LoVo (cell line): ENCODE measurements around the gene PTGR2.
"Not testable (repeated sequence)": the region's sequence is repeated elsewhere in the genome, so short reads cannot be mapped to it uniquely, and the experiment has no call there.

Experiments used
- DNase-seq: peaks from one replicate; pipeline ENCODE4 v3.0.0-alpha.2; 2016; ENCODE audit warnings: low spot score

Gene PTGR2

DNA sequence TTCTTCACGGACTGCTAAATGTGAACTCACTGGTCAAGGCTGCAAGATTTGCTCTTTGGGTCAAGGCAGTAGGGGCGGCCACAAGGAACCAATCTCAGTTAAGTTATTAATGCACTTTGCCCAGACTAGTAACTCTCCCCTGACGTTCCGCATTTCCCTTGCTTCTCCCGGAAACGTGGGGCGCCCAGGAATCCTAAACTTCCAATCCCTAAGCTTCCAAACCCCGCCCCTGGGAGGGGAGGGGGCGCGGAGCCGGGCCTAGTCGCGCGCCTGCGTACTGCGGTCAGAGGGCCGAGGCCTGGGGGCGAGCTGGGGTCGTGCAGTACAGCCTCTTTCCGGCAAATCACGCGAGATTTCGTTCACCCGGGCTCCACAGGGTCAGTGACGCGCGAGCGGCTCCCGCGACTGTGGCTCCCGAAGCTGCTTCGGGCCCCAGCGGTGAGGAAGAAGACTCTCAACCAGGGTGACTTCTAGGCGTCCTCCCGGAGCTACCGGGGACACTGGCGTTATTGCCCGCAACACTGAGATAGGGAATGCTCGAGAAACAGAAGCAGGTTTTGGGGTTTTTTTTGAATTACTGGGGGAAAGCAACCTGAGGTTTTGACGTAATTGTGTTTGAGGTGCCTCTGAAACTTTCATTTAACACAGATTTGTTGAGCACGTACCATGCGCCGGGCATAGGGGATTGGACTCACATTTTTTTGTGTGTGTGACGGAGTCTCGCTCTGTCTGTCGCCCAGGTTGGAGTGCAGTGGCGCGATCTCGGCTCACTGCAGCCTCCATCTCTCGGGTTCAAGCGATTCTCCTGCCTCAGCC is at the start of gene PTGR2:
Gene PTGR2 (plus strand): TSS at position 265 of the 816 bp plus-strand sequence. CDS start 7,032 bp downstream, outside the sequence.
- DNase-seq, result peak; percentile 99

DNA sequence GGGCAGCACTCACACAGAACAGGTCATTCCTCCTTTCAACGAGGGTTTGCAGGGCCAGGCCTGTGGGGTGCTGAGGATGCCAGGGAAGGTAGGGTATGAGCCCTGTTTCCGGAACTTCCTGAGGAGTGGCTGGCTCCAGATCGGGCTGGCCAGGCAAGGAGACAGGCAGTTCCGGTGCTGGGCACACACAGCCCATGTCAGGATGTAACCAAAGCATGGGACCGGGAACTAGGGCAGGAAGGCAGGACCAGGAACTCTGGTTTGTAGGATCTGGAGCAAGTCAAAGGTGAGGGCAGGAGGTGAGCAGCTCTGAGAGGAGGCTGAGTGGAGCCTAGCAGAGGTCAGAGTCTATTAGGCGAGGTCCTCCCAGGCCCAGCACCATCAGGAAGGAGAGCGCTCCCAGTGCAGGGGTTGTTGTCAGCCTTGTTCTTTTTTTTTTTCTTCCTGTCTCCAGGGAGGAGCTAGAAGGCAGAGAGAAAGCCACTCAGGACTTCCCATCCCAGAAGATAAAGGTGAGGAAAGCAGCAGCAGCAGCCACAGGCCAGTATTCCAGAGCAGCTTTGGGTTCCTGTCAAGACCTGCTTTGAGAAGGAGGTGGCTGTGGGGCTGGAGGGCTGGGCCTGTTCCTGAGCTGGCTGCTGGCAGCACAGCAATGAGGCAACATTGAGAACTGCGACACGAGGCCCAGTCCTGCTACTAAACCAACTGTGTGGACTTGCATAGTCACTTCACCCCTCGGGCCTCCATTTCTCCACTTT is 49.0 kb upstream of the PTGR2 start:
- DNase-seq, result peak; percentile 41

DNA sequence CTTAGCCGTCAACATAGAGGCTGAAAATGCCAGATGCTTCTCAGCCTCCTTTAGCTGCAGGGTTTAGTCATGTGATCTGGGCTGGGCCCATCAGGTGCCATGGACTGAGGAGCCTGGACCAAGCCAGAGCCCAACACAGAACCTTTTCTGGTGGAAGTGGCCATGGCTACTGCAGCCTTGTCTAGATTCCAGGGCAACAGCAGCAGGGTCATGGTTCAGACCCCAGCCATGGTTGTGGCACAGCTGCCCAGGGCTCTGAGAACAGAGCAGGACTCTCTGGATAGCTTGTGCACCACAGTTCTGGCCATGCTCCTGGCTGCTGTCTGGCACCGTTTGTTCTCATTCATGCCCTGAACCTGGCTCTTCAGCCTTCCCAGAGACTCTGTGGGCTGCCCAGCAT is 47.0 kb upstream of the PTGR2 start:
- DNase-seq, result no peak

DNA sequence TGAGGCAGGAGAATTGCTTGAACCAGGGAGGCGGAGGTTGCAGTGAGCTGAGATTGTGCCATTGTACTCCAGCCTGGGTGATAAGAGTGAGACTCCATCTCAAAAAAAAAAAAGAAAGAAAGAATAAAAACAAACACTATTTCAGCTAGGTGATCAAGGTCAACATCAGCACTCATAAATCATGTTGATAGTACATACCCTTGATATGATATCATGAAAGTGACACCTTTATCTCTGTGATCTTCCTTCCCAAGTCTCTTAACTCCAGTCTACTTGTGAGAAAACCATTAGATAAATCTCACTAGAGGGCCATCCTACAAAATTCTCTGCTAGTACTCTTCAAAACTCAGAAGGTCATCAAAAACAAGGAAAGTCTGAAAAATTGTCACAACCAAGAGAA is 44.2 kb upstream of the PTGR2 start:
- DNase-seq, result no peak

DNA sequence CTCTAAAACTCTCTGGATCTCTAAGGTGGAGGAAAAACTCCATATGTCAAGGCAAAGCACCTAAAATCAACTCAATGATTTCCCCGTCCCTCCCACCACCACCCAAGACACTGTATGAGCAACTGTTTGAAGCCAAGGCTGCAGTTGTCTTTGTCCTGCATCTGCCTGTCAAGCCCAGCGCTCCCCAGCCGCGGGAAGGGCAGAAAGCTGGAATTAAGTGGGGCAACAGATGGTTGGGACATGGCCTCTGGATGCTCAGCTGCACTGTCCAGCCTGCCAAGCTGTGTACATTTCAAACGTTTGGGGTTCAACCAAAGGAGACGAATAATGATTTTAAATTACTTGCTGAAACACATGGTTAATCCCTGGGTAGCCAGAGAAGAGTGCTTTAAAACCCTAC is 42.2 kb upstream of the PTGR2 start:
- no peak for DNase-seq

DNA sequence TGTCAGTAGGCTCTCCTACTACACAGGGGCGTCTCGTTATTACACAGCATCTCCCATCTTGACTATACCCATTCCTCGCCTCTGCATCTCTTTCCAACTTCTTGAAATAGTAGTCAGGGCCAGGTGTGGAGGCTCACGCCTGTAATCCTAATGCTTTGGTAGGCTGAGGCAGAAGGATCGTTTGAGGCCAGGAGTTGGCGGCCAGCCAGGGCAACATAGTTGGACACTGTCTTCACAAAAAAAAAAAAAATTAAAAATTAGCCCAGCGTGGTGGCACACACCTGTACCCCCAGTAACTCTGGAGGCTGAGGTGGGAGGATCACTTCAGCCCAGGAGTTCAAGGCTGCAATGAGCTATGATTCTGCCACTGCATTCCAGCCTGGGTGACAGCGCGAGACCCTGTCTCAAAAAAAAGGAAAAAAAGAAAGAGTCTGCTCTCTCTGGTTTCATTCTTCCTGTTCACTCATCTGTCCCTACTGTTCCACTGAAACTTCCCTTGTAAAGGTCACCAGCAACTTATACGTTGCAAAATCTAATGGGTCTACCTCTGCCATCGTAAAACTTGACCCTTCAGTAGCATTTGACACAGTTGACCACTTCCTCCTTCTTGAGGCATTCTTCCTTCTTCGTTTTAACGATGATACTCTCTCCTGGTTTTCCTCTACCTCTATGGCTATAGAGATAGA is 41.0 kb upstream of the PTGR2 start:
- no peak for DNase-seq

DNA sequence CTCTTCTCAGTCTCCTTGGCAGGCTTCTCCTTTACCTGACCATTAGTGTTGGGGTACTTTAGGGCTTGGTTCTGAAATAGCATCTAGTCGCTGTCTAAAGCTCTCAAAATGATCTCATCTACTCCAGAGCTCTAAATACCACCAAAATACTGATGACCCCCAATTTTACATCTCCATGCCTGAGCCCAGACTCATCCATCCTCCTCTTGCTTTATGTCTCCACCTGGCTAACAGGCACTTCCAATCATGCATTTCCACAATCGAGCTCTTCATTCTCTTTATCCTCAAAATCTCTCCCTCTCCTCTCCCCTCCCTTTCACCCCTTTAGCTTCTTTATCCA is 40.5 kb upstream of the PTGR2 start:
- no peak for DNase-seq

DNA sequence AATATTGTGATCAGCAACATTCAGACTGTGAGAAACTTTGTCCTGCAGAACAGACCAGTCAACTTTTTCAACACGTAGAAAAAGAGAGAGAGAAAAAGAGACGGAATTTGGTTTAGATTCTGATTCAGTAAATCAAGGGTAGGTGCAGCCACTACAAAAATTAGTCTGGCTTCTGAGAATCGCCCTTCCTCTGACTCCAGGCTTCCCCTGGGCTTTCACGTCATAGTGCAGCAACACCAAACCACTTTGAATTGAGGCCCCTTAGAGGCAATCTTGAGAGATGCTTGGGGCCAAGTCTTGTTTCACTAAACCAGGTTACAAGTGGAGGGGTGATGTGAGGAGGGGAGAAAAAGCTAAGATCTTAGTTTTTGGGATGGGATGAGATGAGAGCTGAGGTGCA is 37.5 kb upstream of the PTGR2 start:
- DNase-seq, result no peak

DNA sequence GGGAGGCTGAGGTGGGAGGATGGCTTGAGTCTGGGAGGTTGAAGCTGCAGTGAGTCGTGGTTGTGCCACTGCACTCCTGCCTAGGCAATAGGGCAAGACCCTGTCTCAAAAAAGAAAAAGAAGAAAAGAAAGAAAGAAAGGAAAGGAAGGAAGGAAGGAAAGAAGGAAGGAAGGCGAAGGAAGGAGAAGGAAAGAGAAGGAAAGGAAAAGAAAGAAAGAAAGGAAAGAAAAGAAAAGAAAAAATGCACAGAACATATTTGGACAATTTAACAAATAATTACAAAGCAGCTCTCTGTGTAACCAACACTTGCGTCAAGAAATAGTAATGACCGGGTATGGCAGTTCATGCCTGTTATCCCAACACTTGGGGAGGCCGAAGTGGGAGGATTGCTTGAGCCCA is 35.8 kb upstream of the PTGR2 start:
- DNase-seq, result no peak

DNA sequence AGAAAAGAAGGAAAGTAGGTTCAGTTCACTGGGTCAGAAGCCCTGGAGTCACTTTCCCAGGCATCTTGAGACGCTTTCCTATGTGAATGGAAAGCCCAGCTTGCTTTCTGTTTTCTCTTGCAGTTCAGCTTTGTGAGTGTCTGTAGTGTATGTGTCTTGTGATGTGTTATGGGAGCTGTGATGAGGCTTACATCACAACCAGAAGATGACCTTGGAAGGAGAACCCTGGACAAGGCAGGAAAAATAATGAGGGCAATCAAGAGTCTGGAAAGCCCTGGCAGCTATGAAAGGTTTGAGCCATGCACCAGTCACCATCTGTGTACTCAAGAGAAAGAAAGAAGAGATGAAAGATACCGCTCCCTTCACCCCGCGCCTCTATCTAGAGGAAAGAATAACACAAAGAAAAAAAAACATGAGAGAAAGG is 35.2 kb upstream of the PTGR2 start:
- no peak for DNase-seq

DNA sequence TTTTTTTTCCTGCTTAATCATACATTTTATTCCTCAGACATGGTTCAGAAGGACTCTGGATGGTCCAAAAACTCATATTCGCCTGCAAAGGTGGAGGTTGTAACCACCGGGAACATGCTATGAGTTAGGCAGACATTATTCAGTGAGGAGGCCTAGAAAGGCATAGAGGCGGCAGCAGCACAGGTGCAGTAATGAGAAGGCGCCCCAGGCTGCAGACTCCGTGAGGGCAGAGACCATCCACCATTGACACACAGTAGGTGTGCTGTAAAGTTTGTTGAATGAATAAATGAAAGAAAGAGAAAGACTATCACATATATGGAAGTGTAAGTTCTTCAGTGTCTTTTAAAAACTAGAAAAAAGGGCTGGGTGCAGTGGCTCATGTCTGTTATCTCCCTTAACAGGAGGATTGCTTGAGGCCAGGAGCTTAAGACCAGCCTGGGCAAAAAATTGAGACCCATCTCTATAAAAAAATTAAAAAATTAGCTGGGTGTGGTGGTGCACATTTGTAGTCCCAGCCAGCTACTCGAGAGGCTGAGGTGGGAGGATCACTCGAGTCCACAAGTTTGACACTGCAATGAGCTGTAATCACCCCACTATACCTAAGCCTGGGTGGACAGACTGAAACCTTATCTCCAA is 34.5 kb upstream of the PTGR2 start:
- no peak for DNase-seq

DNA sequence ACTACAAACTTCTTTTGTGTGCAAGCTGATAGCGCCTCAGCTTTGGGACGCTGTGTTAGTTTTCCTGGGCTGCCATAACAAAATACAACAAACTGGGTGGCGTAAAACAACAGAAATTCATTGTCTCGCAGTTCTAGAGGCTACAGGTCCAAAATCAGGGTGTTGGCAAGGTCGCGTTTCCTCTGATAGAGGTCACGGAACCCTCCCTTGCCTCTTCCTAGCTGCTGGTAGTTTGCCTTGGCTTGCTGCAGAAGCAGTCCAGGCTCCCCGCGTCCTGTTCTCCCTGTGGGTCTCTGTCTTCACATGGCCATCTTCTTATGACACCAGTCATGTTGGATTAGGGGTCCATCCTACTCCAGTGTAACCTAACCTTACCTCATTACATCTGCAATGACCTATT is 32.8 kb upstream of the PTGR2 start:
- no peak for DNase-seq

DNA sequence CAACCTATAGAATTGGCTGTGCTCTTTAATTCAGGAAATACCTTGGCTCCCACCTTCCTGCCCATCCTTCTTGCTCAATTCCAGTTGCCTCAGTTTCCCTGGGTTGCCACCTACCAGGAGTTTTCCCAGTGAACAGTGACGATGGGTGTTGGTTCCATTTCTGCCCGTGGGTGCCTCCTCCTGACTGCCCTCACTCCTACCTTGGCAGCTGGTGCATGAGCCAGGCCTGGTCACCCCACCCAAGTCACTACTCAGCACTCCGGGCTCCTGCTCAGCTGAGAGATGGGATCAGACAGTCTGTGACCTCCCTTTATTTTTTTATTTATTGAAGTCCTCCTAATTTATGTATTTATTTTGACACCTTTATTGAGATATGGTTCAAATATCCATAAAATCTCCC is 31.0 kb upstream of the PTGR2 start:
- no peak for DNase-seq

DNA sequence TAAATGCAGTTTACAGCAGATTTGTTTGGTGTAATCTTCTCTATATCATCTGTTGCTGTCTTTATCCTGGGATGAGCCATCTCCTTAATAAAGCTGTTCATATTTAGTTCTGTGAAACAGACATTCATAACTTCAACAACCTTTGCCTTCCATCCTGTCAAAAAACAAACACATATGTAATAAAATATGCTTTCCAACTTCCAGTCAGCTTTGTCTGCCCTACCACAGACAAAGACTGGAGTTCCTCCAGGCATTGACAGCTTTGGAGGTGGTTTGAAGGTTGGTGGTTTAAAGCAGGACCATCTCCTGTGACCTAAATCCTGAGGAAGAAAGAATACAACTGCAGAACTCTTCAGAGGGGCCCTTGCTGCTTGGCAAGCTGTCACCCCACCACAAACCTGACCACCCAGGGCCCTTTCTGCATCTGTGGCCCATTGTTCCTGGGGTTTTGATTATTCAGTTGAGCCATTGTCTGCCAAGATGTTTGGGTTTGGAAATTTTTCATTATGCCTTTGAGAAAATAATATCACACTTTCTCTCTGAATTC is 28.2 kb upstream of the PTGR2 start:
- no peak for DNase-seq

DNA sequence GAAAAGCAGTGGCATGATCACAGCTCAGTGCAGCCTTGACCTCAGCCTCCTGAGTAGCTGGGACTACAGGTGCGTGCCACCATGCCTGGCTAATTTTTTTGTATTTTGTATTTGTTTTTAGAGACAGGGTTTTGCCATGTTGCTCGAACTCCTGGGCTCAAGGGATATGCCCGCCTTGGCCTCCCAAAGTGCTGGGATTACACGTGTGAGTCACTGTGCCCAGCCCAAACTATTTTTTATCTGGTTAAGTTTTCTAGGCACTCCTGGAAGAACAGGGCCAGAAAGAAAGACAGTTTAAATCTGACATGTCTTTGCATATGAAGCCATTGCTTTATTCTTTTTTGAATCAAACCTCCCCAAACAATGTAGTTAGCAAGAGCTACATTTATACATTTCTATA is 27.5 kb upstream of the PTGR2 start:
- no peak for DNase-seq

DNA sequence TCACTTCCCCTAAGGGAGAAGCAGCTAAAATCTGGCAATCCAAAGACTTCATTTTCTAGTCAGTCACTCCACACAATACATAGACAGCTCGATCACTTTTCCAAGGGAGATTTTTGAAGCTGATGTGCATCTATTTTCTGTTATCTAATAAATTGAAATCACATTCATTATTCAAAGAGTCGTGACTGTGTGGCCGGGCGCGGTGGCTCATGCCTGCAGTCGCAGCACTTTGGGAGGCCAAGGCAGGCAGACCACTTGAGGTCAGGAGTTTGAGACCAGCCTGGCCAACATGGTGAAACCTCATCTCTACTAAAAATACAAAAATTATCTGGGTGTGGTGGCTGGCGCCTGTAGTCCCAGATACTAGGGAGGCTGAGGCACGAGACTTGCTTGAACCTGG is 27.1 kb upstream of the PTGR2 start:
- no peak for DNase-seq

DNA sequence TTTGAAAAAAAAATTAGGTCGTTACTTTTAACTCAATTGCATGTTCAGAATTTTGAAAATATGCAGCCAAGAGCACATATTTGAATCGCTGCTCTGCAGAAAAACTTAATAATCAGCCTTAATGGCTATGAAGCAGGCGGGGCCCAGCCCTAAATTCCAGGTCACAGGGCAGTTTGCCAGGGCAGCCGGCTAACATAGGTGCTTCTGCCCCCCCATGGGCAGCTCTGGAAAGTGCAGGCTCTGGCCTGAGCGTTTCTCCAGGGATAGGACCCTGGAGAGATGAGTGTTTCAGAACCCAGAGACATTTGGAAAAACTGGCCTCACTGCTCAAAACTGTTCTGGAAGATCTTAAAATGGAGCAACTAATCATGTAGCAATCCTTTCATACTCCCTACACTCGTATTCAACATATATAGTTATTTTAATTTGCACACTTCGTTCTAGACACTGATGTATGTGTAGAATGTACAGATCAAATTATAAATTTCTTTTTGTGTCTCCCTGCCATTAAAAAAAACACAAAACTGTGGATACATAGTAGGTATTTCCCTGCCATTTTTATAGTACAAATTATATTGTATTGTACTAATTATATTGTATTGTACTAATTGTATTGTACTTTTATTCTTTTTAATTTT is 26.0 kb upstream of the PTGR2 start:
- peak; percentile 94 for DNase-seq

DNA sequence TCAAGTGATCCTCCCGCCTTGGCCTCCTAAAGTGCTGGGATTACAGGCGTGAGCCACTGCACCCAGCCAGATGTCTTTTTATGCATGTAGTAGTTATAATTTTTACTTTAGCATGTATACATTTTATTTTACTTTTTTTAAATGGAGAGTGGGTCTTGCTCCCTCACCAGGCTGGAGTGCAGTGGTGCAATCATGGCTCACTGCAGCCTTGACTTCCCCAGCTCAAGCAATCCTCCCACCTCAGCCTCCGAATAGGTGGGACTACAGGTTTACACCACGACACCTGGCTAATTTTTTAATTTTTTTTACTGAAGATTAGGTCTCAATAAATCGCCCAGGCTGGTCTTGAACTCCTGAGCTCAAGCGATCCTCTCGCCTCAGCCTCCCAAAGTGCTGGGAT is 24.4 kb upstream of the PTGR2 start:
- DNase-seq, result not testable (repeated sequence)

DNA sequence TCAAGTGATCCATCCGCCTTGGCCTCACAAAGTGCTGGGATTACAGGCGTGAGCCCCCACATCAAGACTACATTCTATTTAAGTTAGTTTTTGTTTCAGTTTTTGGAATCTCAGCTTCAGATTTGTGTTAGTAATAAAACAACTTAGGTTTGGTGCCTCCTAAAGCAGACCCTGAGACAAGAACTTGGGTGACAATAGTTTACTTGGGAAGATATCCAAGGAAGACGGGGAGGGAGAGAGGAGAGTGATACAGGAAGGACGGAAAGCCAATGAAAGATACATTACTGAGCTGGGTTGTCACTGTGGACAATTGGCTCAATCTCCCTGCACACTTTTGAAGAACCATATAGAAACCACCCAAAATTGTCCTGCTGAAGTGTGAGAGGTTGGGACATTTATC is 22.6 kb upstream of the PTGR2 start:
- DNase-seq, result no peak

DNA sequence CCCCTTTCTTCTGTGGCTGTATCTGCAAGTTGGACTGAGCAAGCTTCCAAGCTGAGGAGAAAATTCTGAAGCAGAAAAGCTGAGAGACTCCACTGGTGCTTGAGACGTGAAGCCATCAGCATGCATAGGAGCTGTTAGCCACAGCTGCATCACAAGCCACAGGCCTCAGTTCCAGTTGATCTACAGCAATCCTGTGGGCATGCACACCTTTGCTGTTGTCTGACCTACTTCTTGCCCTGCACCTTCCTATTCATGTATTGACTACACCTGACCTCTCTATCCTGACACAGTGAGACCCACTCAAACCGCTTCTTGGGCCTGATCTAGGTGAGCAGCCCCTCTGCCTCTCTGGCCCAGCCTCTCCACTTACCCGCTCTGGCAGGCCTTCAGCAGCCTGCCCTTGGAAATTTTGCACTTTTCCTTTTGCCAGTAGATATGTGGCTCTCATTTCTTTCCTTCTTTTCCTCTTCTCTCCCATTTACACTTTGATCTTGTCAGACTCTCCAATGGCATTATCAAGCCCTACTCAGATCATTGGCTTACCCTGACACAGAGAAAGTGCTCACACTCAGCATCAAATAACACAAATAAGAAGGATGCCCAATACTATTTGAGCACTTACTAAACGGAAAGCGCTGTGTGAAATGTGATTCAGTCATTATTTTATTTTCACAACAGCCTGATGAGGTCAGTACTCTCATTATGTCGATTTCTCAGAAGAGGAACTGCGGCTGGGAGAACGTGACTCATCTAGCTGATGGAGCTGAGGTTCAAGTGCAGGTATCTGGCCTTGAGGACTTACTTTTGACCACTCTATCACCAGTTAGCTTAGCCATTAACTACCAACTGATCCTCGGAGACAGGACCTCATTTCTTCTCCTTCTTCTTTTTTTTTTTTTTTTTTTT is 21.9 kb upstream of the PTGR2 start:
- no peak for DNase-seq

DNA sequence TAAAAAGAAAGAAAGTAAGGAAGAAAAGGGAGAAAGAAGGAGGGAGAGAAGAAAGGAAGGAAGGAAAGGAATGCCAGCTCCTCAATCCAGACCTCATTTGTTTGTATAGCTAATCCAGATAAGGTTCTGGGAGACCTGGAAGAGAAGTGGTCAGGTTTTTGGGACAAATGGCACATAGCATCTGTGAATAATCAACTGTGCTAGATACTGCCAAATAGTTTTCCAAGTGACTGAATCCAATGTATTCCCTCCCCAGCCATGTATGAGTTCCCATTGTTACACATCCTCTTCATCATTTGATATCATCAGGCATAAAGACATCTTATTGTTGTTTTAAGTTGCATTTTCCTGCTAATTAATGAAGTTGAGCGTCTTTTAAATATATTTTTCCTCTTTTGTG is 18.6 kb upstream of the PTGR2 start:
- DNase-seq, result no peak
